Small intestine (tissue), 7 donors: Measurements from ENCODE around the gene HSD17B14. TPM values are rescaled to one million over a fixed set of nuclear protein-coding genes. Genes with fewer than 3 reads are reported as not detected.

ENCODE experiments used
- DNase-seq, 2 donors: peaks; one replicate each; pipeline versions ENCODE4 v3.0.0 to v3.0.0-alpha.2; 2013
- FAIRE-seq: peaks from 2 replicates; lab custom pipeline; 2012; peaks lifted over from hg19 to GRCh38; lab: Jason Lieb, UNC
- H3K27ac ChIP-seq, 3 donors: one replicate each; pipeline ENCODE4 v1.5.1; 2013; ENCODE audit warnings: low read length in 2 of 3, mild to moderate bottlenecking in 2 of 3, control low read depth in 1 of 3, inconsistent platforms in 1 of 3, low read depth in 1 of 3, moderate library complexity in 1 of 3
- H3K27me3 ChIP-seq, 3 donors: one replicate each; pipeline ENCODE4 v1.6.1; 2013; ENCODE audit warnings: low read length in 3 of 3, inconsistent platforms in 1 of 3; ENCODE audit not compliant: control insufficient read depth in 3 of 3, insufficient read depth in 3 of 3
- H3K36me3 ChIP-seq, 3 donors: one replicate each; pipeline ENCODE4 v1.6.1; 2013; ENCODE audit warnings: low read length in 3 of 3, inconsistent platforms in 1 of 3, low read depth in 1 of 3, mild to moderate bottlenecking in 1 of 3, moderate library complexity in 1 of 3; ENCODE audit not compliant: control insufficient read depth in 3 of 3, insufficient read depth in 2 of 3
- H3K4me1 ChIP-seq, 3 donors: one replicate each; pipeline ENCODE4 v1.6.1; 2013; ENCODE audit warnings: low read length in 2 of 3, inconsistent platforms in 1 of 3, low read depth in 1 of 3, mild to moderate bottlenecking in 1 of 3, moderate library complexity in 1 of 3; ENCODE audit not compliant: control insufficient read depth in 3 of 3, insufficient read depth in 2 of 3
- H3K4me3 ChIP-seq, 3 donors: one replicate each; pipeline ENCODE4 v1.5.1; 2013; ENCODE audit warnings: low read length in 3 of 3, control low read depth in 1 of 3, inconsistent platforms in 1 of 3, low read depth in 1 of 3, mild to moderate bottlenecking in 1 of 3, moderate library complexity in 1 of 3
- H3K9me3 ChIP-seq, 2 donors: one replicate each; pipeline ENCODE4 v1.6.1; 2013; ENCODE audit warnings: low read depth in 1 of 2, low read length in 1 of 2; ENCODE audit not compliant: control insufficient read depth in 2 of 2, insufficient read depth in 1 of 2
- WGBS, 3 donors: extraction: QIAGEN DNeasy Blood & Tissue Kit; methylation state at CpG; one replicate each; pipeline ENCODE4 v1.1.7; 2013; 5-methylcytosine and 5-hydroxymethylcytosine counted together
- polyA plus RNA-seq, 4 donors: library from polyadenylated mRNA; stranded (reverse) in 3 of 4; unstranded in 1 of 4; fragments of 200-250 nt in 3 of 4; fragments of 120-200 nt in 1 of 4; gene quantifications; one replicate each; pipeline versions ENCODE4 v1.2.1 to v1.2.3, GENCODE V29; 2013
- donor health status: healthy with polysubstance abuse.
- donor health status: control.
- donor health status: control.
- donor health status: Bipolar disorder and iron deficiency.
- donor health status: healthy.

HSD17B14 gene
- polyA plus RNA-seq, 4 donors = 4.4 to 102 (median 11.6) TPM; not detected in 1

DNA sequence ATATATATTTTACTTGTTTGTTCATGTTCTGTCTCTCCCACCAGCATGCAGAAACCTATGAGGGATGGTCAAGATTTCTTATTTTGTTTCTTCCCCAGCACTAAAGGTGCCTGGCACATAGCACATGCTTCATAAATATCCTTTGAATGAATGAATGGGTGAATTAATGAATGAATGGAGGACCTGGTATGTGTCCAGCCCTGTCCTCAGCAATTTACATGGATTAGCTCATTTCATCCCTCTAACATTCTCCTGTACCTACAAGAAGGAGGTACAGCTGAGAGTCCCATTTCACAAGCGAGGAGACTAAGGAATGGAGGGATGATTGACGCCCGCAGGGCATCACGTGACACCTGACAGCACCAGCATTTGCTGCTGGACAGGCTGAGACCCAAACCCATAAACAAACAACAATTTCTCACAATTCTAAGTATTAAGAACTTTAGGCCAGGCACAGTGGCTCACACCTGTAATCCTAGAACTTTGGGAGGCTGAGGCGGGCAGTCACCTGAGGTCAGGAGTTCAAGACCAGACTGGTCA, 18.6 kb downstream of the HSD17B14 start:
- 74 to 88% (median 83%) methylated on average over 5 of the region's 5 CpGs for WGBS, 3 donors
- H3K36me3 ChIP-seq = peaks cover 0 to 40% (median 0%) of the 10 kb centered on the region in 3 donors
- no peak overlapping the region for H3K27ac ChIP-seq
- no peak overlapping the region for H3K4me3 ChIP-seq
- FAIRE-seq (no peak), DNase-seq (no peak)
- peaks cover 0 to 8% (median 0%) of the 10 kb centered on the region in 3 donors for H3K4me1 ChIP-seq
- H3K27me3 ChIP-seq = no peaks in the 10 kb centered on the region
- H3K9me3 ChIP-seq = no peaks in the 10 kb centered on the region

GRCh38 chr19:48815870-48816501, 20.3 kb downstream of the HSD17B14 start:
- Histone ChIP-seq H3K36me3 (peaks cover 0 to 44% (median 0%) of the 10 kb centered on the region in 3 donors), H3K27me3 (no peaks in the 10 kb centered on the region), H3K4me3 (no peak overlapping the region), H3K4me1 (peaks cover 0 to 20% (median 3%) of the 10 kb centered on the region in 3 donors), H3K9me3 (no peaks in the 10 kb centered on the region), H3K27ac (peak overlapping the region in 1 of 3 donors; percentile 17)
- peak in 1 of 2 donors; percentile 31 for DNase-seq
- WGBS, 3 donors = 20 to 47% (median 28%) methylated on average over 13 to 14 of the region's 14 CpGs
- FAIRE-seq = no peak

- peaks cover 0 to 29% (median 3%) of the 10 kb centered on the region in 3 donors for H3K4me1 ChIP-seq
- peaks cover 0 to 42% (median 0%) of the 10 kb centered on the region in 3 donors for H3K36me3 ChIP-seq
- H3K27ac ChIP-seq = no peak overlapping the region
- H3K27me3 ChIP-seq = no peaks in the 10 kb centered on the region
- WGBS, 3 donors = 87 to 93% (median 90%) methylated on average over 6 of the region's 6 CpGs
- DNase-seq (no peak), FAIRE-seq (no peak)
- H3K4me3 ChIP-seq = no peak overlapping the region
- H3K9me3 ChIP-seq = no peaks in the 10 kb centered on the region
These were observed 21.4 kb downstream of the HSD17B14 start for GRCh38 chr19:48814895-48815294.

DNA sequence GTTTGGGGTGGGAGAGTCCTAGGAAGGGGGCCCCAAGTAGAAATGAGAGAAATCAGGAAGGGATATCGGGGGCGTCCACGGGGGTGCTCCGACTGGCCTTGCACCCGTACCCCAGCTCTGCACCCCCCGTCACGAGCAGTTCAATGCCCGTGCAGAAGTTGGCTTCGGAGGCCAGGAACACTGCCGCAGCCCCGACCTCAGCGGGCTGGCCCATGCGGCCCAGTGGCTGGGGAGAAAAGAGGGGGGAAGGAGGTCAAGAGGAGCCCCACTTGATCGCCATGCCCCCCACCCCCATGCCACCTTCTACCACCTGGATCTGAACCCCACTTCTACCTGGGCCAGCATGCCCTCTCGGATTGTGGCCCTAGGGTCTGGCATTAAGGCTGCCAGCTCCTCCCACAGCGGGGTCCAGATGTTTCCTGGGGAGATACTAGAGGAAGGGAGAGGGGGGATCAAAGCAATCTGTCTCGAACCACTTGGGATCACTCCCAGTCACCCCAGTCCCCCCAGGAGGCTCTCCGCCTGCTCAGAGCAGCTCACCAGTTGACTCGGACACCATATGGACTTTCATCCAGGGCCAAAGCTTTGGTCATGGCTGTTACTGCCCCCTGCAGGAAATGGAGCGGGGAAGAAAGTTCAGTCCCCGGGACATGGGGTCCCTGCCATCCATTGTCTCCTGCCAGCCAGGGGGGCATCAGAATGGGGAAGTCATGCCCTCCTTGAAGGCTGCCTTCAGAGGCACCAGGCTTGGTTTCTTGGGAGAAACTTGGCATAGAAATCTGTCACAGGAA, 23.0 kb downstream of the HSD17B14 start:
- Histone ChIP-seq H3K9me3 (no peaks in the 10 kb centered on the region), H3K27ac (no peak overlapping the region), H3K4me1 (peaks cover 2 to 39% (median 3%) of the 10 kb centered on the region in 3 donors), H3K4me3 (no peak overlapping the region), H3K36me3 (peaks cover 0 to 34% (median 0%) of the 10 kb centered on the region in 3 donors), H3K27me3 (no peaks in the 10 kb centered on the region)
- no peak for FAIRE-seq
- DNase-seq = peak in 1 of 2 donors; percentile 28
- 68 to 86% (median 75%) methylated on average over 18 to 21 of the region's 21 CpGs for WGBS, 3 donors

DNA sequence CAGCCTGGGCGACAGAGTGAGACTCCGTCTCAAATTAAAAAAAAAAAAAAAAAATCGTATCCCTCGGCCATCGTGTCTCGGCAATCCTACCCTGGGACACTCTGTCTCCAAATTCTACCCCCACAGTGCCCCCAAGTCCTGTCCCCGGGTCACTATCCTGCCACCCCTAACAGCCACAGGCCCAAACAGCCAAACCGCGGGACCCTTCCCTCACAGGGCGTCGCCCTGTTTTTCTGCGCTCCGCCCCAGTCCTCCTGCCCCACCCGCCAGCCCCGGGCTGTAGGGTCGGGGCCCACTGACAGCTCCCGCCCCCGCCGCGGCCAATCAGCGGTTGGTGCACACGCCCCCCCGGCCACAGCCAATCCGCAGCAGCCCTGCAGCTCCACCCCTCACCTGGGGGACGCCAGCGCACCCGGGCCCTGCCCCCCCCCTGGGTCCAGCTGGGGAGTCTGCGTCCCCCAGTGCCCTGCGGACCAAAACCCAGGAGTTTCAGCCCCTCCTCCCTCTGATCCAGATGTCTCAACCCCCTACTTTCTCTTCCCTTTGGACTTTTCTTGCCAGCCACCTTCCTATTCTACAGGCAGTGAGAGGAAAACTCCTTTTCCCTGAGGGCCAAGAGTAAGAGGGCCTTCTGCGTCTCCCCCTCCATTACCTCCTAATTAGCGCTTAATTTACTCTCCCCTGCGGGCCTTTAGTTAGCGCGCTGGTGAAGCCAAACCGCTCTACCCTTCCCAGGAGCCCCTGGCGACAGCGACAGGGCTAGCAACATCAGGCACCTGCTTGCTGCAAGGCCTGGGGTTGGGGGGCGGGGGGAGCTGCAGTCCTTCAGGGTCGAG, 24.0 kb downstream of the HSD17B14 start:
- no peaks in the 10 kb centered on the region for H3K9me3 ChIP-seq
- H3K4me3 ChIP-seq = peak overlapping the region in 2 of 3 donors; percentile 2 to 62
- H3K36me3 ChIP-seq = peaks cover 0 to 38% (median 0%) of the 10 kb centered on the region in 3 donors
- peak overlapping the region in 2 of 3 donors; percentile 85 to 89 for H3K27ac ChIP-seq
- FAIRE-seq (no peak), DNase-seq (peak; percentile 79 to 93)
- WGBS, 3 donors = 7 to 11% (median 10%) methylated on average over 30 to 39 of the region's 39 CpGs
- no peaks in the 10 kb centered on the region for H3K27me3 ChIP-seq
- H3K4me1 ChIP-seq = peaks cover 2 to 49% (median 3%) of the 10 kb centered on the region in 3 donors

DNA sequence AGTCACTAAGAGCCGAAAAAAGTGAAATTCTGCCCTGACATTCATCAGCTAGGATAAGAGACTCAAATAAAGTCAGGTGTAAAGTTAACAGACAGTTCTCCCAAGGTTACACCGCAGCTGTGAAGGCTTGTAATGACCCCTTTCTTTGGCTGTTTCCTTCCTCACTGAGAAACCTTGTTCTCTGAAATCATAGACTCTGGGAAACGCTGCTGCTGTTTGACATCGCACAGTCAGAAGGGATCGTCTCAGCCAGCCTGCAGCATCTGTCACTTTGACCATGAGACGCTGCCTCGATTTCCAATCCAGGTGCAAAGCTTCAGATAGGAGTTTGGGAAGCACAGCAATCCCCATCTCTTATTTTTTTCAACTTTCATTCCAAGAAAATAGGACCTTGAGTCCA, 26.1 kb downstream of the HSD17B14 start:
- no peaks in the 10 kb centered on the region for H3K27me3 ChIP-seq
- WGBS, 3 donors = 7 to 15% (median 12%) methylated on average over 7 of the region's 7 CpGs
- peak in 1 of 2 donors; percentile 19 for DNase-seq
- H3K9me3 ChIP-seq = no peaks in the 10 kb centered on the region
- H3K36me3 ChIP-seq = peaks cover 0 to 47% (median 0%) of the 10 kb centered on the region in 3 donors
- H3K4me3 ChIP-seq = peak overlapping the region; percentile 62 to 70 (median 69)
- peaks cover 2 to 59% (median 3%) of the 10 kb centered on the region in 3 donors for H3K4me1 ChIP-seq
- no peak for FAIRE-seq
- peak overlapping the region; percentile 44 to 87 (median 86) for H3K27ac ChIP-seq

GRCh38 chr19:48807590-48808308, 28.5 kb downstream of the HSD17B14 start:
- Histone ChIP-seq H3K27ac (peak overlapping the region; percentile 24 to 91 (median 83)), H3K36me3 (peaks cover 0 to 39% (median 0%) of the 10 kb centered on the region in 3 donors), H3K4me3 (peak overlapping the region in 2 of 3 donors; percentile 40 to 48), H3K9me3 (no peaks in the 10 kb centered on the region), H3K27me3 (no peaks in the 10 kb centered on the region), H3K4me1 (peaks cover 2 to 58% (median 3%) of the 10 kb centered on the region in 3 donors)
- FAIRE-seq (no peak), DNase-seq (peak; percentile 64 to 78)
- WGBS, 3 donors = 16 to 70% (median 43%) methylated on average over 13 of the region's 13 CpGs
